Fibroblast of lung (primary cell): ENCODE data around the gene LRRC70. TPM values are rescaled to one million over a fixed set of nuclear protein-coding genes. Genes with fewer than 3 reads are reported as not detected.

Experiments
- DNase-seq, 2 donors: peaks; one replicate each; pipeline versions ENCODE4 v3.0.0 to v3.0.0-alpha.2; 2010; ENCODE audit warnings: low read depth in 2 of 2
- H2AFZ ChIP-seq: 2 replicates; pipeline ENCODE4 v1.5.1; 2012; ENCODE audit warnings: low read length, control low read depth, inconsistent platforms
- H3K27ac ChIP-seq: 2 replicates; pipeline ENCODE4 v1.5.1; 2011; ENCODE audit warnings: low read length, control low read depth; ENCODE audit not compliant: insufficient read depth
- H3K27me3 ChIP-seq: 2 replicates; pipeline ENCODE4 v1.5.1; 2011; ENCODE audit warnings: mild to moderate bottlenecking, low read length; ENCODE audit not compliant: control insufficient read depth, insufficient read depth
- H3K36me3 ChIP-seq: 2 replicates; pipeline ENCODE4 v1.5.1; 2011; ENCODE audit warnings: low read length; ENCODE audit not compliant: control insufficient read depth, insufficient read depth
- H3K4me1 ChIP-seq: 2 replicates; pipeline ENCODE4 v1.5.1; 2011; ENCODE audit warnings: low read length; ENCODE audit not compliant: control insufficient read depth, insufficient read depth; ENCODE audit errors: extremely low read depth
- H3K4me2 ChIP-seq: 2 replicates; pipeline ENCODE4 v1.5.1; 2011; ENCODE audit warnings: low read length, control low read depth; ENCODE audit not compliant: insufficient read depth; ENCODE audit errors: extremely low read depth
- H3K4me3 ChIP-seq, 4 experiments: fragments of 200-600 bp in 1 of 4; sonication (generic) in 1 of 4; replicated peaks in 1 of 4; 2 replicates each; pipeline ENCODE4 v1.5.1; 2011 to 2016; ENCODE audit warnings: low read length in 4 of 4, low read depth in 3 of 4, mild to moderate bottlenecking in 3 of 4, control low read depth in 2 of 4, inconsistent platforms in 1 of 4, mixed read lengths in 1 of 4; ENCODE audit not compliant: insufficient read depth in 1 of 4; ENCODE audit errors: control extremely low read depth in 1 of 4
- H3K79me2 ChIP-seq: 2 replicates; pipeline ENCODE4 v1.5.1; 2012; ENCODE audit warnings: mild to moderate bottlenecking, low read length, inconsistent platforms; ENCODE audit not compliant: control insufficient read depth, insufficient read depth
- H3K9ac ChIP-seq: 2 replicates; pipeline ENCODE4 v1.5.1; 2011; ENCODE audit warnings: mild to moderate bottlenecking, low read length, control low read depth; ENCODE audit not compliant: insufficient read depth
- H3K9me3 ChIP-seq: 2 replicates; pipeline ENCODE4 v1.5.1; 2012; ENCODE audit warnings: low read depth, low read length; ENCODE audit not compliant: control insufficient read depth, insufficient read depth
- H4K20me1 ChIP-seq: 2 replicates; pipeline ENCODE4 v1.5.1; 2011; ENCODE audit warnings: low read length; ENCODE audit not compliant: control insufficient read depth, insufficient read depth; ENCODE audit errors: extremely low read depth
- CTCF ChIP-seq, 2 donors: IDR thresholded peaks in 1 of 2; conservative IDR thresholded peaks in 1 of 2; 1 replicate in 1 of 2; 2 replicates in 1 of 2; pipeline ENCODE4 v1.5.1; 2011 to 2012; ENCODE audit warnings: low read length in 2 of 2, control low read depth in 1 of 2, inconsistent platforms in 1 of 2, low read depth in 1 of 2, mild to moderate bottlenecking in 1 of 2
- EZH2 ChIP-seq: IDR thresholded peaks from 2 replicates; pipeline ENCODE4 v1.5.1; 2012; ENCODE audit warnings: low read length, control low read depth, mild to moderate bottlenecking; ENCODE audit errors: missing control alignments
- polyA plus RNA-seq, 2 donors: library from polyadenylated mRNA; depleted of rRNA in 1 of 2; stranded (reverse) in 1 of 2; unstranded in 1 of 2; fragments of >200 nt; gene quantifications; 2 replicates each; pipeline ENCODE4 v1.2.1, GENCODE V29; 2011 to 2012; ENCODE audit warnings: missing spikeins in 1 of 2
- total RNA-seq: library from RNA; depleted of rRNA; stranded (reverse); fragments of >200 nt; gene quantifications from 2 replicates; pipeline ENCODE4 v1.2.1, GENCODE V29; 2014

Gene LRRC70
- total and polyA plus RNA-seq, 2 donors (not counting 1 experiment from before 2014, with no cell fraction given), result 0.34 to 1.3 TPM

GRCh38 chr5:62596096-62596495 is 17.5 kb downstream of the LRRC70 start:
- no peak for DNase-seq
- H3K79me2 ChIP-seq, result no peaks in the 10 kb centered on the region
- no peak overlapping the region for H3K4me2 ChIP-seq
- no peak overlapping the region for H3K9ac ChIP-seq
- no peak overlapping the region for H3K4me3 ChIP-seq
- no peaks in the 10 kb centered on the region for H3K27me3 ChIP-seq
- no peaks in the 10 kb centered on the region for H3K9me3 ChIP-seq
- TF ChIP-seq EZH2 (no peak), CTCF (conservative IDR thresholded peaks at IDR 0.05 in 1 of 2, IDR thresholded peaks at IDR 0.05 in 1 of 2; ENCODE audit: low read depth in 1 of 2, low read length in 2 of 2) (no peak)
- H2AFZ ChIP-seq, result no peak overlapping the region
- no peaks in the 10 kb centered on the region for H3K36me3 ChIP-seq
- H3K4me1 ChIP-seq, result no peaks in the 10 kb centered on the region
- no peak overlapping the region for H3K27ac ChIP-seq
- H4K20me1 ChIP-seq, result no peaks in the 10 kb centered on the region

- H3K9me3 ChIP-seq, result no peaks in the 10 kb centered on the region
- H3K4me3 ChIP-seq, result no peak overlapping the region
- TF ChIP-seq CTCF (conservative IDR thresholded peaks at IDR 0.05 in 1 of 2, IDR thresholded peaks at IDR 0.05 in 1 of 2; ENCODE audit: low read depth in 1 of 2, low read length in 2 of 2) (no peak), EZH2 (no peak)
- no peaks in the 10 kb centered on the region for H3K27me3 ChIP-seq
- no peaks in the 10 kb centered on the region for H4K20me1 ChIP-seq
- peak in 1 of 2 donors; percentile 12 for DNase-seq
- H2AFZ ChIP-seq, result no peak overlapping the region
- no peak overlapping the region for H3K4me2 ChIP-seq
- H3K79me2 ChIP-seq, result no peaks in the 10 kb centered on the region
- no peak overlapping the region for H3K9ac ChIP-seq
- no peak overlapping the region for H3K27ac ChIP-seq
- no peaks in the 10 kb centered on the region for H3K36me3 ChIP-seq
- no peaks in the 10 kb centered on the region for H3K4me1 ChIP-seq
Measured at GRCh38 chr5:62596691-62597090, 18.1 kb downstream of the LRRC70 start.

GRCh38 chr5:62597314-62597713 is 18.7 kb downstream of the LRRC70 start:
- no peak for TF ChIP-seq CTCF (conservative IDR thresholded peaks at IDR 0.05 in 1 of 2, IDR thresholded peaks at IDR 0.05 in 1 of 2; ENCODE audit: low read depth in 1 of 2, low read length in 2 of 2)
- no peak for TF ChIP-seq EZH2
- no peak overlapping the region for H3K4me2 ChIP-seq
- H3K4me3 ChIP-seq, result no peak overlapping the region
- no peak overlapping the region for H3K9ac ChIP-seq
- H4K20me1 ChIP-seq, result no peaks in the 10 kb centered on the region
- no peak for DNase-seq
- H3K27ac ChIP-seq, result no peak overlapping the region
- H2AFZ ChIP-seq, result no peak overlapping the region
- H3K9me3 ChIP-seq, result no peaks in the 10 kb centered on the region
- no peaks in the 10 kb centered on the region for H3K79me2 ChIP-seq
- H3K27me3 ChIP-seq, result no peaks in the 10 kb centered on the region
- no peaks in the 10 kb centered on the region for H3K36me3 ChIP-seq
- H3K4me1 ChIP-seq, result no peaks in the 10 kb centered on the region
